IMR-90 (cell line): Measurements from ENCODE around the gene CAB39. TPM values are rescaled to one million over a fixed set of nuclear protein-coding genes. Genes with fewer than 3 reads are reported as not detected.

ENCODE experiments used
- ATAC-seq: fragments of 200-7000 bp; cut with Tn5 transposase; 2 replicates; pipeline ENCODE4 v1.9.1; 2020; ENCODE audit warnings: low read depth, mild to moderate bottlenecking, moderate library complexity
- BruUV-seq: library from RNA; stranded (reverse); fragments of 400-500 nt; replicated peaks from 2 replicates; lab custom pipeline; 2021; lab: Mats Ljungman, UMichigan
- CTCF ChIA-PET: fragments of 300-600 bp; formaldehyde crosslinking; extraction: SDS; loops from one replicate; lab custom pipeline; 2021; ENCODE audit warnings: antibody characterized with exemption; lab: Yijun Ruan, JAX
- POLR2A ChIA-PET: fragments of 300-600 bp; sonication (Branson Sonifier 250); formaldehyde crosslinking; loops from one replicate; lab custom pipeline; 2022; ENCODE audit warnings: antibody characterized with exemption; ENCODE audit not compliant: unreplicated experiment; lab: Charles Lee
- DNase-seq: peaks from one replicate; pipeline ENCODE4 v3.0.0; 2013
- H2AFZ ChIP-seq: replicated peaks from 2 replicates; pipeline ENCODE3; 2013; ENCODE audit warnings: low read length, mild to moderate bottlenecking; ENCODE audit not compliant: poor library complexity
- H2AK5ac ChIP-seq: 2 replicates; pipeline ENCODE4 v1.6.1; 2013; ENCODE audit warnings: low read depth, low read length, inconsistent platforms
- H2AK9ac ChIP-seq: replicated peaks from 2 replicates; pipeline ENCODE3; 2013; ENCODE audit warnings: mild to moderate bottlenecking, low read depth, low read length, moderate library complexity; ENCODE audit not compliant: poor library complexity
- H2BK120ac ChIP-seq: 2 replicates; pipeline ENCODE4 v1.6.1; 2013; ENCODE audit warnings: low read depth, low read length, inconsistent platforms
- H2BK15ac ChIP-seq: 3 replicates; pipeline ENCODE4 v1.6.1; 2013; ENCODE audit warnings: low read depth, low read length, inconsistent platforms
- H2BK20ac ChIP-seq: 2 replicates; pipeline ENCODE4 v1.6.1; 2013; ENCODE audit warnings: low read depth, mild to moderate bottlenecking, inconsistent platforms, low read length, moderate library complexity
- H2BK5ac ChIP-seq: 2 replicates; pipeline ENCODE4 v1.6.1; 2013; ENCODE audit warnings: mild to moderate bottlenecking, low read depth, low read length, inconsistent platforms; ENCODE audit not compliant: poor library complexity, severe bottlenecking
- H3K14ac ChIP-seq: replicated peaks from 2 replicates; pipeline ENCODE4 v1.6.1; 2013; ENCODE audit warnings: low read depth, low read length, inconsistent platforms
- H3K18ac ChIP-seq: 2 replicates; pipeline ENCODE4 v1.6.1; 2013; ENCODE audit warnings: low read depth, low read length, control low read depth
- H3K23ac ChIP-seq: 2 replicates; pipeline ENCODE4 v1.6.1; 2013; ENCODE audit warnings: low read depth, low read length, inconsistent platforms
- H3K27ac ChIP-seq: 2 replicates; pipeline ENCODE4 v1.5.1; 2013; ENCODE audit warnings: mild to moderate bottlenecking, control low read depth, low read length; ENCODE audit not compliant: insufficient read depth
- H3K27me3 ChIP-seq: 2 replicates; pipeline ENCODE4 v1.6.1; 2013; ENCODE audit warnings: low read length; ENCODE audit not compliant: control insufficient read depth, insufficient read depth
- H3K36me3 ChIP-seq: 2 replicates; pipeline ENCODE4 v1.6.1; 2013; ENCODE audit warnings: low read length, mixed read lengths; ENCODE audit not compliant: control insufficient read depth, insufficient read depth
- H3K4ac ChIP-seq: 2 replicates; pipeline ENCODE4 v1.6.1; 2013; ENCODE audit warnings: low read depth, low read length, inconsistent platforms
- H3K4me1 ChIP-seq: 2 replicates; pipeline ENCODE4 v1.6.1; 2013; ENCODE audit warnings: low read length, mixed read lengths; ENCODE audit not compliant: control insufficient read depth, insufficient read depth
- H3K4me2 ChIP-seq: 2 replicates; pipeline ENCODE4 v1.6.1; 2013; ENCODE audit warnings: low read depth, mild to moderate bottlenecking, control low read depth, low read length, moderate library complexity
- H3K4me3 ChIP-seq: 2 replicates; pipeline ENCODE4 v1.5.1; 2013; ENCODE audit warnings: low read depth, mild to moderate bottlenecking, control low read depth, low read length, moderate library complexity; ENCODE audit not compliant: insufficient read depth
- H3K56ac ChIP-seq: 2 replicates; pipeline ENCODE4 v1.6.1; 2013; ENCODE audit warnings: low read length, inconsistent platforms; ENCODE audit not compliant: insufficient read depth; ENCODE audit errors: extremely low read depth
- H3K79me1 ChIP-seq, 2 experiments: 2 replicates each; pipeline ENCODE4 v1.6.1; 2013; ENCODE audit warnings: low read length in 2 of 2, inconsistent platforms in 1 of 2, low read depth in 1 of 2
- H3K9ac ChIP-seq: 2 replicates; pipeline ENCODE4 v1.6.1; 2013; ENCODE audit warnings: low read depth, low read length, control low read depth
- H3K9me1 ChIP-seq: 2 replicates; pipeline ENCODE4 v1.6.1; 2013; ENCODE audit warnings: low read length, inconsistent platforms; ENCODE audit not compliant: insufficient read depth
- H3K9me3 ChIP-seq: 2 replicates; pipeline ENCODE4 v1.6.1; 2013; ENCODE audit warnings: low read length; ENCODE audit not compliant: control insufficient read depth, insufficient read depth
- H4K20me1 ChIP-seq: 2 replicates; pipeline ENCODE4 v1.6.1; 2013; ENCODE audit warnings: low read length, inconsistent platforms; ENCODE audit not compliant: insufficient read depth
- H4K5ac ChIP-seq: 2 replicates; pipeline ENCODE4 v1.6.1; 2013; ENCODE audit warnings: mild to moderate bottlenecking, low read depth, low read length, control low read depth
- H4K8ac ChIP-seq, 2 experiments: 2 replicates each; pipeline ENCODE4 v1.6.1; 2013; ENCODE audit warnings: low read depth in 2 of 2, low read length in 2 of 2, control low read depth in 1 of 2, inconsistent platforms in 1 of 2
- H4K91ac ChIP-seq: 2 replicates; pipeline ENCODE4 v1.6.1; 2013; ENCODE audit warnings: low read depth, low read length, inconsistent platforms; ENCODE audit not compliant: insufficient read depth
- MAFK ChIP-seq: IDR thresholded peaks from 2 replicates; pipeline ENCODE4 v1.6.1; 2012; ENCODE audit warnings: low read depth, low read length, improper control_type of control experiment
- MXI1 ChIP-seq: IDR thresholded peaks from 2 replicates; pipeline ENCODE4 v1.6.1; 2012; ENCODE audit warnings: low read depth, mild to moderate bottlenecking, low read length, moderate library complexity, borderline replicate concordance
- NFE2L2 ChIP-seq: fragments of 150-350 bp; IDR thresholded peaks from 2 replicates; pipeline ENCODE4 v1.6.1; 2016; ENCODE audit warnings: low read depth, mild to moderate bottlenecking, low read length
- POLR2A ChIP-seq: IDR thresholded peaks from 2 replicates; pipeline ENCODE4 v1.6.1; 2012; ENCODE audit warnings: mild to moderate bottlenecking, low read depth, low read length
- RCOR1 ChIP-seq: IDR thresholded peaks from 2 replicates; pipeline ENCODE4 v1.6.1; 2012; ENCODE audit warnings: mild to moderate bottlenecking, low read length, improper control_type of control experiment; ENCODE audit not compliant: insufficient replicate concordance
- RFX5 ChIP-seq: IDR thresholded peaks from 2 replicates; pipeline ENCODE4 v1.8.0; 2012; ENCODE audit warnings: low read depth, mild to moderate bottlenecking, low read length, moderate library complexity
- WGBS, 2 experiments: methylation state at CpG; one replicate each; pipeline versions ENCODE4 v1.1.5 to v1.1.7; 2013; ENCODE audit warnings: missing lambda C conversion rate in 2 of 2; ENCODE audit not compliant: insufficient read length in 1 of 2; ENCODE audit errors: extremely low coverage in 2 of 2; 5-methylcytosine and 5-hydroxymethylcytosine counted together
- dilution Hi-C: fragments of 300-500 bp; cut with HindIII; formaldehyde crosslinking; loops from one replicate; pipeline ENCODE4 v1.14.3; 2018; ENCODE audit warnings: low sequenced_read_pairs; ENCODE audit not compliant: unreplicated experiment
- in situ Hi-C: fragments of 300-500 bp; cut with MboI; formaldehyde crosslinking; loops from 3 replicates; pipeline ENCODE4 v1.14.3; 2019; ENCODE audit warnings: low sequenced_read_pairs, inconsistent platforms, mixed read lengths
- intact Hi-C: fragments of 100-400 bp; cut with micrococcal nuclease; formaldehyde crosslinking; loops from 2 replicates; pipeline ENCODE4 v1.10.0; 2022
- polyA plus RNA-seq, 3 experiments: library from polyadenylated mRNA; depleted of rRNA; stranded (reverse); fragments of >200 nt; gene quantifications; 2 replicates each; pipeline ENCODE4 v1.2.3, GENCODE V29; 2012; ENCODE audit warnings: low replicate concordance in 1 of 3
- total RNA-seq: library from RNA; depleted of rRNA; stranded (reverse); fragments of >200 nt; gene quantifications from 2 replicates; pipeline ENCODE4 v1.2.3, GENCODE V29; 2012
- TF ChIP-seq, protein P1 (sequence below): conservative IDR thresholded peaks from 2 replicates; pipeline ENCODE4 v1.5.1; 2012; ENCODE audit warnings: mild to moderate bottlenecking, low read depth, low read length, improper control_type of control experiment

Gene CAB39
- total and polyA plus RNA-seq, 2 of the 4 experiments (the other 2 are of a cell fraction), result 38.2 to 71.7 TPM

DNA sequence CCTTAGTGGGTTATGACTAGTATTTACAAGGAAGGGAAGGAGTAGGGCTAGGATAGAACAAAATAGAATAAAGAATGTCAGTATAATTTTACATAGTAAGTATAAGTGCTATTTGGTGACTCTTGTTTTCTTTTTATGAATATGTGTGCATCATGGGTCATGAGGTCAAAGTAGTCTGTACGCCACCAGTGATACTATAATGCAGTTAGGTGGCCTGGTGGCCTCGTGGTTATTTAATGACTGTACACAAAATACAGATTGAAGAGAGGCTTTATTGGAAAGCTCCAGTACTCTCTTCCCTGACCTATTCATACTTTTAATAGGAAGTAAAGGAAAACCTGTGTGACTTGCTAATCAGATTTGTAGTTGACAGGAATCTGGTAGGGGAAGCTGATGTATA, 27.3 kb downstream of the CAB39 start:
- ChIA-PET POLR2A (no interaction called here), CTCF (no interaction called here)
- Histone ChIP-seq H3K4me3 (no peak overlapping the region), H3K79me1 (peaks cover 18 to 69% of the 10 kb centered on the region in 2 experiments), H3K4me2 (no peak overlapping the region), H3K4ac (no peak overlapping the region), H2BK15ac (no peak overlapping the region), H2AFZ (no peak overlapping the region), H3K18ac (no peak overlapping the region), H2BK5ac (no peak overlapping the region), H3K4me1 (peaks cover 11% of the 10 kb centered on the region), H3K9ac (no peak overlapping the region), H4K5ac (no peak overlapping the region), H3K9me1 (peaks cover 18% of the 10 kb centered on the region), H4K91ac (no peak overlapping the region), H3K23ac (no peak overlapping the region), H4K20me1 (peaks cover 67% of the 10 kb centered on the region), H3K14ac (no peak overlapping the region), H3K36me3 (peaks cover 10% of the 10 kb centered on the region), H3K56ac (no peak overlapping the region), H3K27ac (no peak overlapping the region), H2AK5ac (no peak overlapping the region), H2BK120ac (no peak overlapping the region), H3K9me3 (no peaks in the 10 kb centered on the region), H2AK9ac (no peak overlapping the region), H4K8ac (no peak overlapping the region), H3K27me3 (no peaks in the 10 kb centered on the region), H2BK20ac (no peak overlapping the region)
- dilution Hi-C loops (no loop called here), intact Hi-C loops (no loop called here), in situ Hi-C loops (no loop called here)
- no TSS peak for BruUV-seq
- TF ChIP-seq POLR2A (no peak), RFX5 (no peak), NFE2L2 (no peak), MXI1 (no peak), RCOR1 (no peak), MAFK (no peak)
- TF ChIP-seq, protein P1, sequence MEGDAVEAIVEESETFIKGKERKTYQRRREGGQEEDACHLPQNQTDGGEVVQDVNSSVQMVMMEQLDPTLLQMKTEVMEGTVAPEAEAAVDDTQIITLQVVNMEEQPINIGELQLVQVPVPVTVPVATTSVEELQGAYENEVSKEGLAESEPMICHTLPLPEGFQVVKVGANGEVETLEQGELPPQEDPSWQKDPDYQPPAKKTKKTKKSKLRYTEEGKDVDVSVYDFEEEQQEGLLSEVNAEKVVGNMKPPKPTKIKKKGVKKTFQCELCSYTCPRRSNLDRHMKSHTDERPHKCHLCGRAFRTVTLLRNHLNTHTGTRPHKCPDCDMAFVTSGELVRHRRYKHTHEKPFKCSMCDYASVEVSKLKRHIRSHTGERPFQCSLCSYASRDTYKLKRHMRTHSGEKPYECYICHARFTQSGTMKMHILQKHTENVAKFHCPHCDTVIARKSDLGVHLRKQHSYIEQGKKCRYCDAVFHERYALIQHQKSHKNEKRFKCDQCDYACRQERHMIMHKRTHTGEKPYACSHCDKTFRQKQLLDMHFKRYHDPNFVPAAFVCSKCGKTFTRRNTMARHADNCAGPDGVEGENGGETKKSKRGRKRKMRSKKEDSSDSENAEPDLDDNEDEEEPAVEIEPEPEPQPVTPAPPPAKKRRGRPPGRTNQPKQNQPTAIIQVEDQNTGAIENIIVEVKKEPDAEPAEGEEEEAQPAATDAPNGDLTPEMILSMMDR, result no peak
- no peak for DNase-seq
- no CpG with 5 or more reads among the region's 2 CpGs for WGBS, 2 experiments
- no peak for ATAC-seq
